HepG2 (cell line): ENCODE measurements around the gene SLC25A10. TPM values are rescaled to one million over a fixed set of nuclear protein-coding genes. Genes with fewer than 3 reads are reported as not detected.
A peak's percentile ranks its signal among the peaks of the same experiment; 100 is the strongest.

ENCODE experiments used
- BCLAF1 ChIP-seq: fragments of 450-650 bp; IDR thresholded peaks from 2 replicates; pipeline ENCODE4 v1.6.1; 2017; ENCODE audit warnings: mild to moderate bottlenecking
- FOXA3 ChIP-seq: IDR thresholded peaks from 2 replicates; pipeline ENCODE4 v1.6.1; 2016; ENCODE audit warnings: missing genetic modification reagents, missing compliant biosample characterization
- HMGXB3 ChIP-seq: sonication (generic); formaldehyde crosslinking; IDR thresholded peaks from 2 replicates; pipeline ENCODE4 v1.4.0; 2020; ENCODE audit warnings: missing genetic modification reagents, borderline replicate concordance
- RORA ChIP-seq: sonication (generic); formaldehyde crosslinking; IDR thresholded peaks from 2 replicates; pipeline ENCODE4 v1.5.0; 2020; ENCODE audit warnings: mild to moderate bottlenecking, missing genetic modification reagents, moderate library complexity
- YEATS4 ChIP-seq: sonication (generic); formaldehyde crosslinking; IDR thresholded peaks from 2 replicates; pipeline ENCODE4 v1.4.0; 2020; ENCODE audit warnings: missing genetic modification reagents, borderline replicate concordance
- ZNF30 ChIP-seq: sonication (generic); formaldehyde crosslinking; IDR thresholded peaks from 2 replicates; pipeline ENCODE4 v1.5.0; 2020; ENCODE audit warnings: mild to moderate bottlenecking, missing genetic modification reagents
- ZNF460 ChIP-seq: sonication (generic); formaldehyde crosslinking; IDR thresholded peaks from 2 replicates; pipeline ENCODE4 v1.5.1; 2020; ENCODE audit warnings: missing genetic modification reagents, mild to moderate bottlenecking, borderline replicate concordance
- ZNF572 ChIP-seq: sonication (generic); formaldehyde crosslinking; IDR thresholded peaks from 2 replicates; pipeline ENCODE4 v1.5.1; 2020; ENCODE audit warnings: mild to moderate bottlenecking, missing genetic modification reagents
- ZNF616 ChIP-seq: sonication (generic); formaldehyde crosslinking; IDR thresholded peaks from 2 replicates; pipeline ENCODE4 v1.5.0; 2020; ENCODE audit warnings: low read depth, mild to moderate bottlenecking, missing genetic modification reagents
- ZNF652 ChIP-seq: IDR thresholded peaks from 2 replicates; pipeline ENCODE4 v1.6.1; 2016; ENCODE audit warnings: low read depth, borderline replicate concordance
- polyA plus RNA-seq, 8 experiments: library from polyadenylated mRNA; depleted of rRNA in 3 of 8; stranded (reverse) in 7 of 8; unstranded in 1 of 8; fragments of >200 nt; fragmentation: Illumina TruSeq in 4 of 8; extraction: Trizol in 4 of 8; gene quantifications; 2 replicates each; pipeline versions ENCODE4 v1.2.1 to v1.2.3, GENCODE V29; 2011 to 2016; ENCODE audit warnings: low read depth in 4 of 8, missing spikeins in 1 of 8, mixed read lengths in 1 of 8; ENCODE audit not compliant: insufficient read depth in 1 of 8
- total RNA-seq, 5 experiments: library from RNA; depleted of rRNA; stranded (reverse); fragments of >200 nt; fragmentation: Illumina TruSeq; extraction: Trizol; gene quantifications; 2 replicates each; pipeline ENCODE4 v1.2.3, GENCODE V29; 2016; ENCODE audit warnings: low read depth in 1 of 5
- TF ChIP-seq, protein P1 (sequence below): sonication (generic); formaldehyde crosslinking; IDR thresholded peaks from 2 replicates; pipeline ENCODE4 v1.5.0; 2020; ENCODE audit warnings: missing genetic modification reagents
- TF ChIP-seq, protein P2 (sequence below): sonication (generic); formaldehyde crosslinking; IDR thresholded peaks from 2 replicates; pipeline ENCODE4 v1.4.0; 2020; ENCODE audit warnings: missing genetic modification reagents
- TF ChIP-seq, protein P3 (sequence below): sonication (generic); formaldehyde crosslinking; IDR thresholded peaks from 2 replicates; pipeline ENCODE4 v1.4.0; 2020; ENCODE audit warnings: missing genetic modification reagents

The SLC25A10 gene
- total and polyA plus RNA-seq, 2 of the 13 experiments (the other 11 are each of a cell fraction or from before 2014, with no cell fraction given) = 46.5 to 140 TPM

GRCh38 chr17:81711814-81712467 is at the start of gene SLC25A10 (continued):
- TF ChIP-seq BCLAF1 (no peak), ZNF616 (CRISPR knock-in tag) (peak; percentile 98), RORA (CRISPR knock-in tag) (peak; percentile 97; the same call in 1 of the 2 replicates), ZNF572 (no peak), HMGXB3 (peak; percentile 92), ZNF652 (CRISPR knock-in tag) (peak; percentile 41; the same call in 1 of the 2 replicates), ZNF460 (CRISPR knock-in tag) (peak; percentile 88; the same call in 1 of the 2 replicates), ZNF30 (peak; percentile 98), YEATS4 (CRISPR knock-in tag) (peak; percentile 99), FOXA3 (CRISPR knock-in tag) (peak; percentile 92)
- TF ChIP-seq, protein P1, sequence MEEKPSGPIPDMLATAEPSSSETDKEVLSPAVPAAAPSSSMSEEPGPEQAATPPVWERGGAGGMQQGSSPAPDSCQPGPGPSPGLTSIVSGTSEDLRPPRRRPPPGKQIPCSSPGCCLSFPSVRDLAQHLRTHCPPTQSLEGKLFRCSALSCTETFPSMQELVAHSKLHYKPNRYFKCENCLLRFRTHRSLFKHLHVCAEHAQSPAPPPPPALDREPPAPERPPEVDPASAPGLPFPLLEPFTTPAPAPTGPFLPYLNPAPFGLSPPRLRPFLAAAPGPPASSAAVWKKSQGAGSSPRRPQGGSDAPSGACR (CRISPR knock-in tag) = peak; percentile 99
- TF ChIP-seq, protein P2, sequence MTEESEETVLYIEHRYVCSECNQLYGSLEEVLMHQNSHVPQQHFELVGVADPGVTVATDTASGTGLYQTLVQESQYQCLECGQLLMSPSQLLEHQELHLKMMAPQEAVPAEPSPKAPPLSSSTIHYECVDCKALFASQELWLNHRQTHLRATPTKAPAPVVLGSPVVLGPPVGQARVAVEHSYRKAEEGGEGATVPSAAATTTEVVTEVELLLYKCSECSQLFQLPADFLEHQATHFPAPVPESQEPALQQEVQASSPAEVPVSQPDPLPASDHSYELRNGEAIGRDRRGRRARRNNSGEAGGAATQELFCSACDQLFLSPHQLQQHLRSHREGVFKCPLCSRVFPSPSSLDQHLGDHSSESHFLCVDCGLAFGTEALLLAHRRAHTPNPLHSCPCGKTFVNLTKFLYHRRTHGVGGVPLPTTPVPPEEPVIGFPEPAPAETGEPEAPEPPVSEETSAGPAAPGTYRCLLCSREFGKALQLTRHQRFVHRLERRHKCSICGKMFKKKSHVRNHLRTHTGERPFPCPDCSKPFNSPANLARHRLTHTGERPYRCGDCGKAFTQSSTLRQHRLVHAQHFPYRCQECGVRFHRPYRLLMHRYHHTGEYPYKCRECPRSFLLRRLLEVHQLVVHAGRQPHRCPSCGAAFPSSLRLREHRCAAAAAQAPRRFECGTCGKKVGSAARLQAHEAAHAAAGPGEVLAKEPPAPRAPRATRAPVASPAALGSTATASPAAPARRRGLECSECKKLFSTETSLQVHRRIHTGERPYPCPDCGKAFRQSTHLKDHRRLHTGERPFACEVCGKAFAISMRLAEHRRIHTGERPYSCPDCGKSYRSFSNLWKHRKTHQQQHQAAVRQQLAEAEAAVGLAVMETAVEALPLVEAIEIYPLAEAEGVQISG (CRISPR knock-in tag) = peak; percentile 96
- TF ChIP-seq, protein P3, sequence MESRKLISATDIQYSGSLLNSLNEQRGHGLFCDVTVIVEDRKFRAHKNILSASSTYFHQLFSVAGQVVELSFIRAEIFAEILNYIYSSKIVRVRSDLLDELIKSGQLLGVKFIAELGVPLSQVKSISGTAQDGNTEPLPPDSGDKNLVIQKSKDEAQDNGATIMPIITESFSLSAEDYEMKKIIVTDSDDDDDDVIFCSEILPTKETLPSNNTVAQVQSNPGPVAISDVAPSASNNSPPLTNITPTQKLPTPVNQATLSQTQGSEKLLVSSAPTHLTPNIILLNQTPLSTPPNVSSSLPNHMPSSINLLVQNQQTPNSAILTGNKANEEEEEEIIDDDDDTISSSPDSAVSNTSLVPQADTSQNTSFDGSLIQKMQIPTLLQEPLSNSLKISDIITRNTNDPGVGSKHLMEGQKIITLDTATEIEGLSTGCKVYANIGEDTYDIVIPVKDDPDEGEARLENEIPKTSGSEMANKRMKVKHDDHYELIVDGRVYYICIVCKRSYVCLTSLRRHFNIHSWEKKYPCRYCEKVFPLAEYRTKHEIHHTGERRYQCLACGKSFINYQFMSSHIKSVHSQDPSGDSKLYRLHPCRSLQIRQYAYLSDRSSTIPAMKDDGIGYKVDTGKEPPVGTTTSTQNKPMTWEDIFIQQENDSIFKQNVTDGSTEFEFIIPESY (CRISPR knock-in tag) = peak; percentile 85
